Measurements from ENCODE around the gene MRPL21. TPM values are rescaled to one million over a fixed set of nuclear protein-coding genes. Genes with fewer than 3 reads are reported as not detected.

MRPL21 gene
- total and polyA plus RNA-seq, 2 of the 13 experiments (the other 11 are each of a cell fraction or from before 2014, with no cell fraction given), result 61.5 to 100 TPM

DNA sequence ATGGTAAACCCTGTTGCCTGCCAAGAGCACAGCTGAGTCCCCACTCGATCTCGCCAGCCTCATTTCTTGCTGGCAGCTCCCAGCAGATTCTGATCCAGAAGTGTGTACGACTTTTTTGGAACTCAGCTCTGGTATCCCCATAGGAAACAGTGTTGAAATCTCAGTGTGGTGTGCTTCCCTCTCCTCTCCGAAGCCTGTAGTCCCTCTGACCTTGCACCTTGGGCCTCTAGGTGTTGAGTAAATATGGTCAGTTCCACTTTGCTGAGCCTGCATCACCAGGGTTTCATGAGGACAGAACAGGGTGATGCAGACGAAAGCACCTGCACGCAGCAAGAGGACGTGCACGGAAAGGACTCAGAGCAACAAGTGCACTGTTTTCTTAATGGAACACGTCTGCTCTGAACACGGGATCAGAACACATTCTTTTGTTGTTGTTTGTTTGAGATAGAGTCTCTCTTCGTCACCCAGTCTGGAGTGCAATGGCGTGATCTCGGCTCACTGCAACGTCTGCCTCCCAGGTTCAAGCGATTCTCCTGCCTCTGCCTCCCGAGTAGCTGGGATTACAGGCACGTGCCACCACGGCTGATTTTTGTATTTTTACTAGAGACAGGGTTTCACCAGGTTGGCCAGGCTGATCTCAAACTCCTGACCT, 58.2 kb downstream of the MRPL21 start (continued):
- TF ChIP-seq, protein P1, sequence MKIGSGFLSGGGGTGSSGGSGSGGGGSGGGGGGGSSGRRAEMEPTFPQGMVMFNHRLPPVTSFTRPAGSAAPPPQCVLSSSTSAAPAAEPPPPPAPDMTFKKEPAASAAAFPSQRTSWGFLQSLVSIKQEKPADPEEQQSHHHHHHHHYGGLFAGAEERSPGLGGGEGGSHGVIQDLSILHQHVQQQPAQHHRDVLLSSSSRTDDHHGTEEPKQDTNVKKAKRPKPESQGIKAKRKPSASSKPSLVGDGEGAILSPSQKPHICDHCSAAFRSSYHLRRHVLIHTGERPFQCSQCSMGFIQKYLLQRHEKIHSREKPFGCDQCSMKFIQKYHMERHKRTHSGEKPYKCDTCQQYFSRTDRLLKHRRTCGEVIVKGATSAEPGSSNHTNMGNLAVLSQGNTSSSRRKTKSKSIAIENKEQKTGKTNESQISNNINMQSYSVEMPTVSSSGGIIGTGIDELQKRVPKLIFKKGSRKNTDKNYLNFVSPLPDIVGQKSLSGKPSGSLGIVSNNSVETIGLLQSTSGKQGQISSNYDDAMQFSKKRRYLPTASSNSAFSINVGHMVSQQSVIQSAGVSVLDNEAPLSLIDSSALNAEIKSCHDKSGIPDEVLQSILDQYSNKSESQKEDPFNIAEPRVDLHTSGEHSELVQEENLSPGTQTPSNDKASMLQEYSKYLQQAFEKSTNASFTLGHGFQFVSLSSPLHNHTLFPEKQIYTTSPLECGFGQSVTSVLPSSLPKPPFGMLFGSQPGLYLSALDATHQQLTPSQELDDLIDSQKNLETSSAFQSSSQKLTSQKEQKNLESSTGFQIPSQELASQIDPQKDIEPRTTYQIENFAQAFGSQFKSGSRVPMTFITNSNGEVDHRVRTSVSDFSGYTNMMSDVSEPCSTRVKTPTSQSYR (CRISPR knock-in tag; IDR thresholded peaks at IDR 0.05; ENCODE audit: borderline replicate concordance), result peak; percentile 71; the same call in 1 of the 2 replicates
- TF ChIP-seq RCOR2 (CRISPR knock-in tag; IDR thresholded peaks at IDR 0.05), result peak; percentile 96
- no peak for TF ChIP-seq ZNF597 (CRISPR knock-in tag; IDR thresholded peaks at IDR 0.05)
- TF ChIP-seq ZNF790 (CRISPR knock-in tag; IDR thresholded peaks at IDR 0.05; ENCODE audit: borderline replicate concordance), result no peak
- no peak for TF ChIP-seq ZFP36L2 (CRISPR knock-in tag; IDR thresholded peaks at IDR 0.05)
- TF ChIP-seq FOXJ3 (CRISPR knock-in tag; IDR thresholded peaks at IDR 0.05; ENCODE audit: borderline replicate concordance), result peak; percentile 90
- no peak for TF ChIP-seq ZNF510 (CRISPR knock-in tag; IDR thresholded peaks at IDR 0.05; ENCODE audit: low read depth)
- no peak for TF ChIP-seq PTBP1 (IDR thresholded peaks at IDR 0.05; ENCODE audit: low read depth, low read length, poor library complexity, severe bottlenecking)
- TF ChIP-seq HNF4A (CRISPR knock-in tag; IDR thresholded peaks at IDR 0.05), result peak; percentile 99
- no peak for TF ChIP-seq ARNT (IDR thresholded peaks at IDR 0.05)
- 0 out of 2 replicates have a peak, but pooled peaks have one; percentile 33 for TF ChIP-seq TAF1 (CRISPR knock-in tag; IDR thresholded peaks at IDR 0.05)
- TF ChIP-seq BHLHE40 (IDR thresholded peaks at IDR 0.05; ENCODE audit: low read length), result peak; percentile 92
- peak; percentile 100 for TF ChIP-seq RXRB (CRISPR knock-in tag; IDR thresholded peaks at IDR 0.05; ENCODE audit: borderline replicate concordance)
- TF ChIP-seq TBX3 (IDR thresholded peaks at IDR 0.05; ENCODE audit: borderline replicate concordance), result peak; percentile 99
- no peak for TF ChIP-seq KLF13 (CRISPR knock-in tag; IDR thresholded peaks at IDR 0.05)
- TF ChIP-seq ZFP62 (CRISPR knock-in tag; IDR thresholded peaks at IDR 0.05), result no peak
- TF ChIP-seq PRDM15 (CRISPR knock-in tag; IDR thresholded peaks at IDR 0.05), result peak; percentile 65; the same call in 1 of the 2 replicates
- no peak for TF ChIP-seq CC2D1A (CRISPR knock-in tag; IDR thresholded peaks at IDR 0.05)
- no peak for TF ChIP-seq THYN1 (CRISPR knock-in tag; IDR thresholded peaks at IDR 0.05; ENCODE audit: borderline replicate concordance, low read depth)
- peak; percentile 72; the same call in 1 of the 2 replicates for TF ChIP-seq ZNF335 (CRISPR knock-in tag; IDR thresholded peaks at IDR 0.05)
- no peak for TF ChIP-seq YY1 (IDR thresholded peaks at IDR 0.05; ENCODE audit: insufficient read depth, insufficient replicate concordance, low read depth, low read length)
- TF ChIP-seq TBX2 (CRISPR knock-in tag; IDR thresholded peaks at IDR 0.05; ENCODE audit: borderline replicate concordance), result peak; percentile 99
- TF ChIP-seq ZNF441 (CRISPR knock-in tag; IDR thresholded peaks at IDR 0.05; ENCODE audit: borderline replicate concordance), result peak; percentile 44; the same call in 1 of the 2 replicates
- no peak for TF ChIP-seq ONECUT2 (CRISPR knock-in tag; IDR thresholded peaks at IDR 0.05)

Data from HepG2 (cell line).